G401.6 (cell line): ENCODE measurements around the gene TTLL11.

ENCODE experiments used
- FAIRE-seq: peaks from 2 replicates; lab custom pipeline; 2012; peaks lifted over from hg19 to GRCh38; lab: Jason Lieb, UNC

Gene TTLL11

DNA sequence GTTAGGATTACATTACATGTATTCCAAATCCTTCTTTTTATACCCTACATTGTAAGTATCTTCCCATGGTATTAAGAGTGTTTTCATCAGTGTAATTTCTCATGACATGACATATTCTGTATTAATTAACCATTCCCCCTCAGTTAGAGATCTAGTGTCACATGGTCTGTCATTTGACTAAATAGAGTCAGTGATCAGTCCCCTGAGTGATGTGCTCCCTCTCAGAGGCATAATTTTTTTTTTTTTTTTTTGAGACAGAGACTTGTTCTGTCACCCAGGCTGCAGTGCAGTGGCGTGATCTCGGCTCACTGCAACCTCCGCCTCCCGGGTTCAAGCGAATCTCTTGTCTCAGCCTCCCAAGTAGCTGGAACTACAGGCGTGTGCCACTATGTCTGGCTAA lies 218.6 kb downstream of the TTLL11 start:
- no peak for FAIRE-seq

DNA sequence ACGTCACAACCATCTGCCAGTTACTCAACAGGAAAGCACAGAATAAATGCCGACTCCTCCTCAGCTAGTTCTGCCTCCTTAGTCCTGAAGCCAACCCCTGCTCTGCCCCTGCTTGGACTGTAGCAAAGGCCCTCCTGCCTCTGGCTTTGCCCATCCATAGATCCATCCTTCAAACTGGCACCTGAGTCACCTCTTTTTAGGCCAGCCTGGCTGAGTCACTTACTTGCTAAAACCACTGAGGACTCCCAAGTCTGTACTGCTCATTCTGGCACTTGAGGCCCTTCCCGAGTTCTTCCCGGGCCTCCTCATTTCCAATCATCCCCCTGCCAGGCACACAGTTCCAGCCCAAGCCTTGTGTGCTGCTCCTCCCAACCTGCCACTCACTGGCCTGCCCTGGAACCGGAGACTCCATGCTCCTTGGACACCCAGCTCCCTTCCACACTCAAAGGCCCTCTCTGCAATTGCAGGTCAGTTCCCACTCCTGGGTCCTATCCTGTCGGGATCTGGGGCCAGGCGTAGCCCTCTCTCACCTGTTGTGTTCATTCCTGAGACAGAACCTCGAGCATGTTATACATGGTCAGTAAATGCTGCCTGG lies 221.6 kb downstream of the TTLL11 start:
- no peak for FAIRE-seq

DNA sequence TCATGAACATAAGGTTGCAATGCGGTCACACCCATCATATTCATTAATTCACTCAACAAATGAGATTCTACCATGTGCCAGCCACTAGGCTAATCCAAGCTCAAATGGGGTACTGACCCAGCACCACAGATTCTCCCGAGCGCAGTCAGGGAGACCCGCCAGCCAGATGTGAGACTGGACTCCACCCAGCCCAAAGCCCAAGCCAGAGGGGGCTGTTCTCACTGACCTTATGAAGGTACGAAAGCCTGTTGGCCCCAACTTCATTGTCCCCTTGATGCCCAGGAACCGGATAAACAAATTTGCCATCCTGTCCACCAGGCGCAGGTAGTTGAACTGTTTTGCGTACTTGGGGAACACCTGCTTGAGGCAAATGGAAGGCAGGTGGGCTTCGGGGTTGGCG lies 222.8 kb downstream of the TTLL11 start:
- no peak for FAIRE-seq

DNA sequence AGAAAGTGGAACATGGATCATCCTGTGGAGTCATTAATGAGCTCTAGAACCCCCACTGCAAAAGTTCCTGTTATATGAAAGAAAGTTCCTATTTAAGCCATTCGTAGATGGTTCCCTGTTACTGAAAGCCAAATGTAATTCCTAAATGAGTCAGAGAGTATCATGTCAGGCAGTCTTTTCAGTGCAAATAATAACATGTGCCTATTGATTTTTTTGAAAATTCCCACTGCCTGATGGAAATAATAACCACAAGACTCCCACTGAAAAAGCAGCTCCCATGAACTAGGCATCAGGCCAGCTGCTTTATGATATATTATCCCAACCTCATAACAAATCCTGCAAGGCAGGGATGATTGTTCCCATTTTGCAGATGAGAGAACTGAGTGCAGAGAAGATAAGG lies 224.5 kb downstream of the TTLL11 start:
- FAIRE-seq = no peak

DNA sequence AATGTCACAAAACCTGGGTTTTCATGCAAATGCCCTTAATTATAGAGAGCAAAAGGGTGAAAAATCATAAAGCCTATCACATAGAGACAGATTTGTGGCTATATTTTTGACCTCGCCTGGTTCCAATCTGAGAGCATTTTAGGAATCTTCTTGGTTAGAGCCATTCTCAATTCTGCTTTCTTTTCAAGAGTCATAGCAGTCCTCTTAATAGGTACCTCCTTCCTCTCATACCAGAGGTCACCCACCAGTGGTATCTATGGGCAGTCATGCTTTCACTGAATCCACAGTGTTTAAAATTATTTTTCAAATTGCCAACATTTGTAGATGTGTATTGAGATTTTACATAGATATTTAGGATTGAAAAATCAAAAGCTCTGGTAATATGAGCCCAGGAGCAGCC lies 226.2 kb downstream of the TTLL11 start:
- no peak for FAIRE-seq

DNA sequence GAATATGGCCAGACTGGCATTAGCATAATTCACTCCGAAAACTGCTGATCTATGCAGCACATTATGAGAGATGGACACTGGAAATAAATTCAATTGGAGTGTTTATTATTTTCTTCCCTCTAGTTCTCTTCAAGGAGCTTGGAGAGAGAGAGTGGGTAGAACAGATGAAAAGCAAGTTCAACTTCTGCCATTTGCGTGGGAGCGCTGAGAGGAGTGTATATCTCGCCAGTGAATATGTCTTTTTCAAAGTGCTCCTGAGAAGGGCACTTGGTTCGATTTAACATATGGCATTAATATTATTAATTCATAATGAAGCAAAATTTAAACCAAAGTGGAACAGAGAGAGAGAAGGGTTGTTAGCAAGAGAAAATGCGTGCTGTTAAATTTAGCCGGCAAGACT lies 227.2 kb downstream of the TTLL11 start:
- FAIRE-seq = no peak

DNA sequence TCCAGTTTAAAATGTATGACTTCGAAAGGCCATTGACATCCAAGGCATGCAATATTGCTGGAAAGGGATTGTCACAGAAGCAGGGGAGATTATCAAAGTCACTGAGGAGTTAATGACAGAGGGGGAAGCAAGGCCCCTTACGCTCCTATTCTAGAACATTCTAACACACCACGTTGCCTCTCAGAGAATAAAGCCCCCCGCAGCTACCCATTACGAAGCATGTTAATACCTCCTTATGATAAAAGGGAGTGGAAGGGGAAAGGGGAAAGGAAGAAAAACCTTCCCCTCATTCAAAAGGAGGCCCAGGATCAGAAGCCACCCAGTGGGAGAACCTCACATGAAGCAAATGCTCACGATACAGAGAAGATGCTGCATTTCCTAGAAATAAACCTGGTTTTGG lies 228.0 kb downstream of the TTLL11 start:
- FAIRE-seq = no peak

DNA sequence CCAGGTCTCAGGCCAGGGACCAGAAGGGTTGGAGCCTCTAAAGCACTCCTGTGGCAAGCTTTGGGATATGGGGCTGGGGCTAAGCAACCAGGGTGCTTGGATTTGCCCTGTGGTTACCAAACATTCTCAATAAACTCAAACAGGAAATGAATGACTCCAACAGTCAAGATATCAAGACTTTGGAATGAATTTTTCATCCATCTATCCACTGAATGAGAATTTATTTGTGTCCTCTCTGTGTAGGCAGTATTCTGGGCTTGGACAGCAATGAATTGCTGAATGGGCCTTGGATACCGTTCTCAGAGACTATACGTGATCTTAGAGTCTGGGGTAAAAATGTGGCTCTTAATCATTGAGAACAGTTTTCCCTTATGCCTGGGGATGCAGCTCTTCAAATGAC lies 229.2 kb downstream of the TTLL11 start:
- no peak for FAIRE-seq

DNA sequence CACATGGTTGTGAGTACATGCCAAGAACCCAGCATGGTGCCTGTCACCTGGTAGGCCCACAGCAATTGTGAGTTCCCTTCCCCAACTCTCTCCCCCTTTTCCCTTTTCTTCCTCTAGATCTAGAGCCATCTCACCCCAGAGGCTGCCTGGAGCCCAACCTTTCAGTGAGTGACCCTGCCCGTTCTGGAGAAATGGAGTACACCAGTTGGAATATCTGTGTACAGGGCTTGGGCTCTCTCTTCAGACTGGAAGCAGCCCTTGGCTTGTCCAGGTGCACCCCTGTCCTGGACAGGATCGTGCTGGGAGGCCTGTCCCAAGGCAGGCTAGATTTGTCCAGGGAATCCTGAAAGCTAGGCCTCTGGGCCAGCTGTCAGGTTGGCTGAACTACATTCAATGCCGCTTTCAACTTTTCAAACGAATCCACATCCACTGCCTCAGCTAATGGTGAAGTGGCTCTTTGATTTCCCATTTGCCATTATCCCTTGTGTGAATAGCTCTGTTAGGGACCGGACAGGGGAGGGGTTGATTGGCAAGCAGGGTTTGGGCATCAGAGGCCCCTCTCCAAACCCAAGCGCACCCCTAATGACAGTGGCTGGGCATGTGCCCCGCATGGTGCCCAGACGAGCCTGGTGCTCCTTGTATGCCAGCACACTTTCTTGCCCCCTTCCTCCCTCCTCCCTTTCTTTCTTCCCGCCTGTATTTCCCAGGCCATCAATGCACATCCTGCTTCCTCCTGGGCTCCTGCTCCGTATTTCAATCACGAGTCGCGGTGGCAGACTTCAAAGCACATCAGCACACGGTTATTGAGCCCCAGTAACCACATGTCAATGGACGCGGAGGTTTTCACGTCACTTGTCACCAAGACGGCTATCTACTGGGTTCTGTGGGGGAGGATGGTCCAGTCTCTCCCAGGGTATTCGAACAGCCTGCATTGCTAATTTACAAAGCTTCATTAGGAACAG lies 230.5 kb downstream of the TTLL11 start:
- no peak for FAIRE-seq

DNA sequence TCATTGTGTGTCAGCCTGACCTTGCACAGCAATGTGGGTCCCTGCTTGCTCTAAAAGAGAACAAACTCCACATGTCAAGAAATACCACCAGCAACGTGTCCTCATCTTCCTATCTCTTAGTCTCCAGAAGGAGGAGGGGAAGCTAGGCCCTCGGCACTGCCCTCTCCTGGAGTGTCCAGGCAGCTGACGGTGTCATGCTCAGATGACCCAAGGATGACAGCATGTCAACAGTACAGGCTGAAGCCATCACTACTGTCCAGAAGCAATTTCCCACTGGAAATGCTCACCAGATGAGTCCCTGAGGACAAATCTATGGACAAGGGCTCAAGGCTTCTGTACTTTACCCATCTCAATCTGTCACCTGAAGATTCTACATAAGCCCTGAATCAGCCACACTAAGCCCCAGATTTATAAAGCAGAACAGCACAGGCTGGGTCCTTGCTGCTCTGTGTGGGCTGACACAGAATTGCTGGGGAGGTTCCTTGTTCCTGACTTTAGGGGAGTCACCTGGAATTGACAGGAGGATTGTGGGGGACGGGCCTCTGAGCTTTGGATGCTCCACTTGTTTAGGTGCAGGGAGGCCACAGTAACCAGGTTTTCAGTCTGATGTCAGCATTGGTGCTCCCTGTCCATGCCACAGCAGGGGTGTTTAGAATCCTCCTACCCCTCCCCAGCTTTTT lies 231.5 kb downstream of the TTLL11 start:
- FAIRE-seq = no peak

DNA sequence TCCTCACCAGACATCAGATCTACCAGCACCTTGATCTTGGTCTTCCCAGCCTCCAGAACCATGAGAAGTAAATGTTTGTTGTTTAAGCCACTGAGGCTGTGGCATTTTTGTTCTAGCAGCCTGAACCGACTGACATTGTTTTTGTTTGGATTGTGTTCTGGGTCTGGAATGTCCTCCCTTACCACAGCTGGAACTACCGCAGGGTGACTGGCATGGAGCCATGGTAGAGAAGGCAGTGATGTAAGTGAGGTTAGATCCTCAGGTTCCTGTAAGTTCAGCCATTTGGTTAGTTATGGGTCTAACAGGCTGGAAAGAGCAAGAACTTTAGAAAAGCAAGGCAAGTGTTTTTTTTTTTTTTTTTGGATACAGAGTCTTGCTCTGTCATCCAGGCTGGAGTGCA lies 232.4 kb downstream of the TTLL11 start:
- FAIRE-seq = no peak

DNA sequence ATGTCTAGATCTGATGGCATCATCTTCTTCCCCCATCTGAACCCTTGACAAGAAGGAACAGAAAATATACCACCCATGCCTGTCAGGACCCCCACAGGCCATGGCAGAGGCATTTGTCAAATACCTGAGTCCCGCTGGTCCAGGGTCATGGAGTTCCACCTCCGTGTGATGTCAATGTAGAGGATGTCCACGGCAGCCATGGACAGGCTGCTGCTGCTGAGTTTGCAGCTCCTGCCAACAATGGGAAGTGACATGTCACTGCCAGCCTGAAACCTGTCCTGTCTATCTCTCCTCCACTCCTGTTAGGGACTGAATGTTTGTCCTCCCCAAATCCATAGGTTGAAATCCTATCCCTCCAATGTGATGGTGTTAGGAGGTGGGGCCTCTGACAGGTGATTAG lies 232.9 kb downstream of the TTLL11 start:
- FAIRE-seq = no peak

DNA sequence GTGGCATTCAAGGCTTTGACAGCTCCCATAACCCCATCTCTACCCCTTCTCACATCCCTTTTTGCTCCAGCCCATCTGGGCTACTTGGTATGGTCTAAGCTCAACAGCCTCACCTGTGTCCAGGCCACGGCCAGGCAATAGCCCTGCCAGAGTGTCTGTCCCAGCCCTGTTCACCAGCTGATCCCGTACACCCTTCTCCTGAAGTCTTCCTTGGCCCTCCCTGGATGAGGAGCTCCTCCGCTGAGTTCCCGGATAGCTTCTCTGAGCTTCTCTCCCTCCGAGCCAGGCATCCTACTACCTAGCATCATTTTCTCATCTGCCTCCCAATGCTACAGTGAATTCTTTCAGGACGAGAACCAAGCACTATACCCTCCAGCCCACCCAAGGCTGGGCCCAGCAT lies 233.5 kb downstream of the TTLL11 start:
- no peak for FAIRE-seq

DNA sequence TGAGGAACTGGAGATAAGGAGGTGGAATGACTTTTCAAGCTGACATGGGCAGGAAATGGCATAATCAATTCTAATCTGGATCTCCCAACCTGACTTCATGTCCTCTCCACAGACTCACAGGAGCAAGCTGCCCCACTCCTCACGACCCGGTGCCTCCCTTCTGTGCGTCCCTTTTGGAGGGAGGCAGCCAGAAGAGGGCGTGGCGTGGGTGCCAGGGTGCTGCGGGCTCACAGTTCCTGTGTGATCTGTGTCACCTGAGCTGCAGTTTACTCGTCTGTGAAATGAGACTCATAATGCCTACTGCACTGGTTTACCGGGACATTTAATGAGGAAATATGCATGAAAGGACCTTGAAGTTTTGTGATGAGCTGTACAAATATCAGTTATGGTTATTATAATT lies 234.3 kb downstream of the TTLL11 start:
- FAIRE-seq = no peak

DNA sequence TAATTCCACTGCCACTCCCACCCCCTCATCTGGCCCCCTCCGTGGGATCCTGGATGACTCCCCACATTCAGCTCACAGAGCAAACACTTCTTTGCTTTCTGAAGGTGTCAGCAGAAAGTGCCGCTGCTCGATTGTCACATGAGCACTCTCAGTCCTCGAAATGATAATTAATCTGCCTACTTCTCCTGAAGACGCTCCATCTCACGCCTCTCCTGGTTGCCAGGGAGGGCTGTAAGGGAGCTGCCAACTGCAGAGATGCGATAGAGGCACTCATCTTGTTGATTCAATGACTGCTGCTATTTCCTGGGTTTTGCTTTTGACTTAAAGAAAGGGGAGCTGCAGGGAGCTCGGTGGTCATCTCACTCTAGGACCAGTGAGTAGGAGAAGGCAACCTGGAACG lies 235.2 kb downstream of the TTLL11 start:
- no peak for FAIRE-seq

DNA sequence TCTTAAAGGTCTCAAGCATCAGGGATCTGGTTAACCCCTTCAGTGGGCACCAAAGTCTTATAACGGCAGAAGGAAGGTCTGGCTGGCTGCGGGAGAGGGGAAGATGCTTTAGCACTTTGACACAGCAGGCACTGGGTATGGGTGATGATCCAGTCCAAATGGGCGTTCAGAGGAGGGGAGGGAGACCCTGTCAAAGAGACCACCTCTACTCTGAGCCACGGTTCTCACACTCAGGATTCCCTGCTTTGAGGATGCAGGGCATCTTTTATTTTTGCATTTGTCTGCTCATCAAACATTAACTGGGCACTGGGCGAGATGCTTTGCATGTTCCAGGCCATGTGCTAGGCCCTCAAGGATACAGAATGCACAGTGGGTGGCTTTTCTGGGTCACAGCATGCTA lies 237.6 kb downstream of the TTLL11 start:
- no peak for FAIRE-seq

DNA sequence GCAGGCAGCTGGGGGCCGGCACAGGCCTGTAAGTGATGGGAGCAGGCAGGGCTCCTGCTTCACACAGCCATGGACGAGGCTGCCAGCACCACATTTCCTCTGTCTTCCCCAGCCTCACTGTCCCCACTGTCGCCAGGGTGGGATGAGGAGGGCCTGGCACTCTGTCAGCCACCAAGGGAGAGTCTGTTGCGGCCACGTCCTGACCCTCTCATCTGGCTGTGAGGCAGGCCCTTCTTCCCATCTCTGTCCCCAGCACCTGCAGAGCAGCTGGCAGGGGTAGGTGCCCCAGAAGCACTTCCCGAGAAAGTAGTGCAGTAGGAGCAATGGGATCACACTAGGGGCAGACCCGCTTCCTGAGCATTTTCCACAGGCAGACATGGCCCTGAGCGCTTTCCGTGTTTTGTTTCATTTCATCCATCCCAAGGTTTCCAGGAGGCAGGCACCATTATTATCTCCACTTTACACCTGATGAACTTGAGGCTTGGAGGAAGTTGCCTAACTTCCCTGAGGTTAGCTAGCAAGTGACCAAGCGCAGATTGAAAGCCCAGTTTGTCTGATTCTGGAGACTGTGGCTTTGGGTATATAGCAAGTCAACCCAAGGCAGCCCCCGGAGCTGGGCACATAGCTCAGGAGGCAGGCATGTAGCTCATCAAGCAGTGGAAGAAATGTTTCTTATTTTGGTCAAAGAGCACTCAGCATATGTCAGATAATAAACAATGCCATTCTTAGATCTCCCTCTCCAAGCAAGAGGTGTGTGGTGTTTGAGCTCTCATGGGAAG lies 239.3 kb downstream of the TTLL11 start:
- no peak for FAIRE-seq

DNA sequence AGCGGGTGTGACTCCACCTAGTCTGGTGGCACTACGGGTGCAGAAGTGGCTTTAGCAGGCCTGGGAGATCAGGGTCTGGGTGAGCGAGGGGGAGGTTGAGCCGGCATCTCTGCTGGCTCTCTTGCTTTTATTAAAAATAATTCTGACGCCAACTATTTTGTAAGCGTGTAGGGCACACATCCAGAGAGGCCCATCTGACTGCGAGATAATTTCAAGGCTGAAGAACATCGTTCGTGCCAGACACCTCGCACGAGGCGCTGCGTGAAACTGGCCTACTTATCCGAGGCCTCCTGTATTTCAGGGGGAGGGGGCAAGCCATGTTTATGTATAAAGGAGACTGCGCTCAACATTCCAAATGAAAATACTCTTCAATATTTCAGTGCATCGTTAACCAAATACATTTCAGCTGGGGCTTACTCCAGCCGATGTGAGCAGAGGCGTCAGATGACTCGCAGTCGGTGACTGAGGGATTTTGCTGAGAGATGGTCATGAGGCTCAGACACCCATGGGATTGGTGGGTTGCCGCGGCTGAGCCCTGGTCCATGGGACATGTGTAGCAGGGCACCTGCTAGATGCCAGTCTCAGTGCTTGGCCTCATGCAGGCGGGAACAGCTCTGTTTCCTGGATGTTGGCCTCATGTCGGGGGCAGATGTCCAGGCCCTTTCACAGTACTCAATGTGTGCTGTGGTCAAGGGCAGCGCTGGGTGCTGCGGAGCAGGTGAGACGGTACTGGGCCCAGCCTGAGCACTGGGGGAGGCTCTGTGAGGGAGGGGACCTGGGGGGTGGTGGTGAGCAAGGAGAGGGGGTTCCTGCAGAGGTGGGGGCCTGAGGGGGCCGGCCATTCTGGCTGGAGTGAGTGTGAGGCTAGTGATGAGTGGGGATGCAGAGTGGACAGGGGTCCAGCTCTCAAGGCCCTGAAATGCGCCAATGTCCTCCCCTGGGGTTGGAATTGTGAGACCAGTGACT lies 240.2 kb downstream of the TTLL11 start:
- FAIRE-seq = no peak

DNA sequence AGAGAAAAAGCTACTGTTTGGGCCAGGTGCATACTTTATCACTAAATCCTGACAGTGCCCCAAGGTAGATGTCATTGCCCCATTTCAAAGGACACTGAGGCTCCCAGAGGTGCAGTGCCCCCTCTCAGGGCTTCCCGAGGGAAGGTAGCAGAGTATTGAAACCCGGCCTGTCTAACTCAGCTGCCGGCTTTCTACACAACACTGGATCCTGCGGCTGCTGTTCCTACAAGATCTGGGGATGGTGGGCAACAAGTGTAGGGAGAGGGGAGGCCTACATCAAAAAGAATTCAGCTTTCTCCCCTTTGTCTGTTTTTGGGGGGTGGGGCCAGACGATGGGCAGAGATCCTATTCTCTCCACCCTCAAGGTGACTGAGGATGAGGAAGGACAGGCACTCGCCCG lies 240.9 kb downstream of the TTLL11 start:
- no peak for FAIRE-seq

DNA sequence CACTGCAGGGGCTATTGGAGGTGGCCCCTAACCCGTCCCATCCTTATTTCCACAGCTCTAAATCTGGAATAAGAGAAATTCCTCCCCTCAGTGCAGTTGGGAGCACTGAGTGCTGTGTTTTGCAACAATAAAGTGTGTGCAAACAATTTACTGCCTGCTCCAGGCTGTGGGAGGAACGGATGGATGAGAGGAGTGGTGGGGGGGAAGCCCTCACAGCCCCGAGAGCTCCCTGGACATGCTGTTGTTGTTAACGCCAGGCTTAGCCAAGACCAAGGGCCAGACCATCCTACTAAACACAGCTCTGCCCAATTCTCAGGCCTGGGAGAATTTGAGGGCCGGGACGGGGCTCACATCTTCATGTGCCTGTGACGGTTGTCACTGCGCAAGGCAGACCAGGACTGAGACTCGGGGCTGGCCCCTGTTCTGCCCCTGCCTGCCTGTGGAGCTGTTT lies 241.4 kb downstream of the TTLL11 start:
- no peak for FAIRE-seq

DNA sequence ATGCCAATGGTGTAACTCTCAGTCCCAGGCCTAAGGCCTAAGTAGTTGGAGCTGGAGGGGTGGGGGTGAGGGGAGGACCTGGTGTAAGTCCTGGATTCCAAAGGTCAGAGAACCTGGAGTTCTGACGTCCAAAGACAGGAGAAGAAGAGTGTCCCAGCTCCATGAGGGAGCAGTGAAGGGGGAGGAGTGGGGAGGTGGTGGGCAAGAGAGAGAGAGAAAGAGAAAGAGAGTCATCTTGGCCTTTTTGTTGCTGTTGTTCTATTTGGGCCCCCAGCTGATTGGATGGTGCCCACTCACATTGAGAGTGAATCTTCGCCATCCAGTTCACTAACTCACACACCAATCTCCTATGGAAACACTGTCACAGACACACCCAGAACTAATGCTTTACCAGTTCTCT lies 242.7 kb downstream of the TTLL11 start:
- no peak for FAIRE-seq
